HCT116 (cell line): ENCODE data around the gene ZNF665. TPM values are rescaled to one million over a fixed set of nuclear protein-coding genes. Genes with fewer than 3 reads are reported as not detected.

Experiments used
- ATAC-seq: fragments of 200-7000 bp; cut with Tn5 transposase; 2 replicates; pipeline ENCODE4 v1.9.1; 2020; ENCODE audit warnings: mild to moderate bottlenecking, moderate library complexity
- BruUV-seq: library from RNA; stranded (reverse); fragments of 400-500 nt; replicated peaks from 2 replicates; lab custom pipeline; 2021; lab: Mats Ljungman, UMichigan
- CTCF ChIA-PET: fragments of 300-600 bp; sonication (Branson Sonifier 250); formaldehyde crosslinking; loops from one replicate; lab custom pipeline; 2021; ENCODE audit warnings: antibody characterized with exemption; lab: Charles Lee
- POLR2A ChIA-PET: fragments of 300-600, 350-600 bp; sonication (Branson Sonifier 250); formaldehyde crosslinking; loops from one replicate; lab custom pipeline; 2021; ENCODE audit warnings: antibody characterized with exemption; lab: Charles Lee
- RAD21 ChIA-PET, 2 experiments: fragments of 300-600 bp; sonication (Branson Sonifier 250); formaldehyde crosslinking; loops; one replicate each; lab custom pipeline; 2023; ENCODE audit warnings: low total read pairs in 2 of 2; ENCODE audit not compliant: uncharacterized antibody in 2 of 2, unreplicated experiment in 2 of 2, low non-redundant PET in 1 of 2; lab: Charles Lee
- DNase-seq: peaks from one replicate; pipeline ENCODE4 v3.0.0-alpha.2; 2010; ENCODE audit warnings: low read depth, low spot score
- H2AFZ ChIP-seq: fragments of 200-600 bp; shearing (Covaris generic), sonication (generic); 2 replicates; pipeline ENCODE4 v1.6.1; 2017; ENCODE audit warnings: low read depth, mixed run types, mixed read lengths, antibody characterized with exemption, low read length; ENCODE audit not compliant: poor library complexity, severe bottlenecking
- H3K27ac ChIP-seq: 2 replicates; pipeline ENCODE4 v1.5.1; 2012; ENCODE audit warnings: low read depth, low read length
- H3K27me3 ChIP-seq: fragments of 200-600 bp; sonication (generic); 2 replicates; pipeline ENCODE4 v1.6.1; 2016; ENCODE audit warnings: mixed run types, low read length, mixed read lengths; ENCODE audit not compliant: insufficient read depth
- H3K36me3 ChIP-seq, 2 experiments: fragments of 200-500 bp in 1 of 2; fragments of 200-600 bp in 1 of 2; sonication (Bioruptor generic) in 1 of 2; sonication (generic) in 1 of 2; 2 replicates each; pipeline versions ENCODE4 v1.5.1 to v1.6.1; 2014 to 2016; ENCODE audit warnings: low read length in 2 of 2, inconsistent platforms in 1 of 2, mixed read lengths in 1 of 2, mixed run types in 1 of 2; ENCODE audit not compliant: insufficient read depth in 2 of 2, control insufficient read depth in 1 of 2
- H3K4me1 ChIP-seq, 2 experiments: fragments of 200-600 bp in 1 of 2; sonication (generic) in 1 of 2; 2 replicates each; pipeline versions ENCODE4 v1.5.1 to v1.6.1; 2012 to 2017; ENCODE audit warnings: low read length in 2 of 2, inconsistent platforms in 1 of 2, mild to moderate bottlenecking in 1 of 2, mixed read lengths in 1 of 2, mixed run types in 1 of 2, moderate library complexity in 1 of 2; ENCODE audit not compliant: insufficient read depth in 2 of 2, control insufficient read depth in 1 of 2
- H3K4me2 ChIP-seq: fragments of 200-600 bp; sonication (generic); 2 replicates; pipeline ENCODE4 v1.6.1; 2017; ENCODE audit warnings: mixed run types, low read length, mixed read lengths
- H3K4me3 ChIP-seq, 2 experiments: fragments of 200-600 bp in 1 of 2; sonication (generic) in 1 of 2; replicated peaks in 1 of 2; 2 replicates each; pipeline ENCODE4 v1.5.1; 2011 to 2016; ENCODE audit warnings: low read length in 2 of 2, control low read depth in 1 of 2, low read depth in 1 of 2, mild to moderate bottlenecking in 1 of 2, mixed read lengths in 1 of 2, mixed run types in 1 of 2
- H3K79me2 ChIP-seq: fragments of 200-600 bp; sonication (generic); 2 replicates; pipeline ENCODE4 v1.6.1; 2017; ENCODE audit warnings: mild to moderate bottlenecking, mixed run types, low read length, moderate library complexity, mixed read lengths; ENCODE audit not compliant: insufficient read depth
- H3K9ac ChIP-seq: fragments of 200-600 bp; sonication (generic); 2 replicates; pipeline ENCODE4 v1.6.1; 2016; ENCODE audit warnings: low read length, mixed read lengths
- H3K9me2 ChIP-seq: fragments of 200-600 bp; sonication (generic), shearing (Covaris generic); 2 replicates; pipeline ENCODE4 v1.6.1; 2017; ENCODE audit warnings: mixed run types, mild to moderate bottlenecking, moderate library complexity; ENCODE audit not compliant: insufficient read depth
- H3K9me3 ChIP-seq, 2 experiments: fragments of 200-500 bp in 1 of 2; fragments of 200-600 bp in 1 of 2; sonication (Bioruptor generic) in 1 of 2; sonication (generic) in 1 of 2; 2 replicates each; pipeline ENCODE4 v1.6.1; 2014 to 2017; ENCODE audit warnings: low read length in 2 of 2, mixed read lengths in 2 of 2, inconsistent platforms in 1 of 2, low read depth in 1 of 2, mild to moderate bottlenecking in 1 of 2, mixed run types in 1 of 2, moderate library complexity in 1 of 2; ENCODE audit not compliant: control insufficient read depth in 1 of 2, insufficient read depth in 1 of 2
- H4K20me1 ChIP-seq: fragments of 200-600 bp; sonication (generic), shearing (Covaris generic); 2 replicates; pipeline ENCODE4 v1.6.1; 2017; ENCODE audit warnings: mixed run types, mild to moderate bottlenecking, moderate library complexity; ENCODE audit not compliant: insufficient read depth
- CEBPB ChIP-seq: IDR thresholded peaks from 2 replicates; pipeline ENCODE4 v1.6.1; 2012; ENCODE audit warnings: low read depth
- ELF1 ChIP-seq: IDR thresholded peaks from 2 replicates; pipeline ENCODE4 v1.6.1; 2012; ENCODE audit warnings: low read depth, borderline replicate concordance
- FOSL1 ChIP-seq: IDR thresholded peaks from 2 replicates; pipeline ENCODE4 v1.6.1; 2012; ENCODE audit warnings: low read depth
- POLR2A ChIP-seq: IDR thresholded peaks from 2 replicates; pipeline ENCODE4 v1.7.0; 2011; ENCODE audit warnings: borderline replicate concordance; ENCODE audit not compliant: insufficient read depth, insufficient read length; ENCODE audit errors: extremely low read depth
- POLR2AphosphoS5 ChIP-seq: IDR thresholded peaks from 2 replicates; pipeline ENCODE4 v1.6.1; 2011; ENCODE audit warnings: mild to moderate bottlenecking, low read depth, low read length, moderate library complexity
- SP1 ChIP-seq: IDR thresholded peaks from 2 replicates; pipeline ENCODE4 v1.6.1; 2012; ENCODE audit warnings: low read depth
- TCF7L2 ChIP-seq: IDR thresholded peaks from 2 replicates; pipeline ENCODE4 v1.7.0; 2011; ENCODE audit warnings: borderline replicate concordance, inconsistent platforms; ENCODE audit not compliant: insufficient read depth, insufficient read length; ENCODE audit errors: extremely low read depth
- intact Hi-C: fragments of 100-400 bp; cut with micrococcal nuclease; formaldehyde crosslinking; loops from 2 replicates; pipeline ENCODE4 v1.10.0; 2022
- total RNA-seq: library from RNA; stranded (reverse); gene quantifications from one replicate; pipeline ENCODE4 v1.2.1, GENCODE V29; 2021; ENCODE audit not compliant: unreplicated experiment
- TF ChIP-seq, protein P1 (sequence below): IDR thresholded peaks from 2 replicates; pipeline ENCODE4 v1.6.1; 2011; ENCODE audit warnings: mild to moderate bottlenecking, low read length, moderate library complexity; ENCODE audit not compliant: insufficient replicate concordance; ENCODE audit errors: extremely low read depth
- TF ChIP-seq, protein P2 (sequence below), 3 experiments: fragments of 200-600 bp in 1 of 3; sonication (generic) in 1 of 3; IDR thresholded peaks in 2 of 3; conservative IDR thresholded peaks in 1 of 3; 2 replicates each; pipeline ENCODE4 v1.5.1; 2012 to 2017; ENCODE audit warnings: low read depth in 2 of 3, low read length in 2 of 3, antibody characterized with exemption in 1 of 3, borderline replicate concordance in 1 of 3, control low read depth in 1 of 3, mild to moderate bottlenecking in 1 of 3, mixed read lengths in 1 of 3, mixed run types in 1 of 3, moderate library complexity in 1 of 3; ENCODE audit not compliant: insufficient read depth in 1 of 3
- TF ChIP-seq, protein P3 (sequence below): IDR thresholded peaks from 2 replicates; pipeline ENCODE4 v1.6.1; 2012

ZNF665 gene
- total RNA-seq, 1 experiment from 2014 or later, result 0.44 TPM

DNA sequence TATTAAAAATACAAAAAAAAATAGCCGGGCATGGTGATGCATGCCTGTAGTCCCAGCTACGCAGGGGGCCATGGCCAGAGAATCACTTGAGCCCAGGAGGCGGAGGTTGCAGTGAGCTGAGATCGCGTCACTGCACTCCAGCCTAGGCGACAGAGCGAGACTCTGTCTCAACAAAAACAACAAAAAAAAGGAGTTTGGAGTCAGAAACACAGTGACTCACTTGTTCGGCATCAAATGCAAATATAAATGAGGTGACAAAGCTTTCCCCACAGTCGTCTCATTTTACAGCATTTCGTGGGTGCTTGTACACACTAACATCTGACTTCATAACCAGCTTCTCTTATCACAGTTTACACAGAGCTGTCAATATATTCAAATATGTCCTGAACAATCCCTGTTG, 11.0 kb downstream of the ZNF665 start:
- Histone ChIP-seq H3K4me3 (no peak overlapping the region), H4K20me1 (no peaks in the 10 kb centered on the region), H2AFZ (no peak overlapping the region), H3K4me1 (no peaks in the 10 kb centered on the region), H3K27me3 (no peaks in the 10 kb centered on the region), H3K27ac (no peak overlapping the region), H3K4me2 (no peak overlapping the region), H3K36me3 (no peaks in the 10 kb centered on the region), H3K79me2 (no peaks in the 10 kb centered on the region), H3K9me3 (peaks cover 0 to 8% of the 10 kb centered on the region in 2 experiments; a peak in 2 of 4 replicates), H3K9ac (no peak overlapping the region), H3K9me2 (no peaks in the 10 kb centered on the region)
- POLR2A ChIA-PET, result no interaction called here
- ATAC-seq, result no peak
- TF ChIP-seq, protein P1, sequence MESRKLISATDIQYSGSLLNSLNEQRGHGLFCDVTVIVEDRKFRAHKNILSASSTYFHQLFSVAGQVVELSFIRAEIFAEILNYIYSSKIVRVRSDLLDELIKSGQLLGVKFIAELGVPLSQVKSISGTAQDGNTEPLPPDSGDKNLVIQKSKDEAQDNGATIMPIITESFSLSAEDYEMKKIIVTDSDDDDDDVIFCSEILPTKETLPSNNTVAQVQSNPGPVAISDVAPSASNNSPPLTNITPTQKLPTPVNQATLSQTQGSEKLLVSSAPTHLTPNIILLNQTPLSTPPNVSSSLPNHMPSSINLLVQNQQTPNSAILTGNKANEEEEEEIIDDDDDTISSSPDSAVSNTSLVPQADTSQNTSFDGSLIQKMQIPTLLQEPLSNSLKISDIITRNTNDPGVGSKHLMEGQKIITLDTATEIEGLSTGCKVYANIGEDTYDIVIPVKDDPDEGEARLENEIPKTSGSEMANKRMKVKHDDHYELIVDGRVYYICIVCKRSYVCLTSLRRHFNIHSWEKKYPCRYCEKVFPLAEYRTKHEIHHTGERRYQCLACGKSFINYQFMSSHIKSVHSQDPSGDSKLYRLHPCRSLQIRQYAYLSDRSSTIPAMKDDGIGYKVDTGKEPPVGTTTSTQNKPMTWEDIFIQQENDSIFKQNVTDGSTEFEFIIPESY, result no peak
- no peak for TF ChIP-seq TCF7L2
- no peak for TF ChIP-seq POLR2AphosphoS5
- TF ChIP-seq, protein P2, sequence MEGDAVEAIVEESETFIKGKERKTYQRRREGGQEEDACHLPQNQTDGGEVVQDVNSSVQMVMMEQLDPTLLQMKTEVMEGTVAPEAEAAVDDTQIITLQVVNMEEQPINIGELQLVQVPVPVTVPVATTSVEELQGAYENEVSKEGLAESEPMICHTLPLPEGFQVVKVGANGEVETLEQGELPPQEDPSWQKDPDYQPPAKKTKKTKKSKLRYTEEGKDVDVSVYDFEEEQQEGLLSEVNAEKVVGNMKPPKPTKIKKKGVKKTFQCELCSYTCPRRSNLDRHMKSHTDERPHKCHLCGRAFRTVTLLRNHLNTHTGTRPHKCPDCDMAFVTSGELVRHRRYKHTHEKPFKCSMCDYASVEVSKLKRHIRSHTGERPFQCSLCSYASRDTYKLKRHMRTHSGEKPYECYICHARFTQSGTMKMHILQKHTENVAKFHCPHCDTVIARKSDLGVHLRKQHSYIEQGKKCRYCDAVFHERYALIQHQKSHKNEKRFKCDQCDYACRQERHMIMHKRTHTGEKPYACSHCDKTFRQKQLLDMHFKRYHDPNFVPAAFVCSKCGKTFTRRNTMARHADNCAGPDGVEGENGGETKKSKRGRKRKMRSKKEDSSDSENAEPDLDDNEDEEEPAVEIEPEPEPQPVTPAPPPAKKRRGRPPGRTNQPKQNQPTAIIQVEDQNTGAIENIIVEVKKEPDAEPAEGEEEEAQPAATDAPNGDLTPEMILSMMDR (IDR thresholded peaks at IDR 0.05 in 2 of 3, conservative IDR thresholded peaks at IDR 0.05 in 1 of 3; ENCODE audit: borderline replicate concordance in 1 of 3, insufficient read depth in 1 of 3, low read depth in 2 of 3, low read length in 2 of 3), result no peak
- no peak for TF ChIP-seq SP1
- TF ChIP-seq POLR2A, result no peak
- TF ChIP-seq, protein P3, sequence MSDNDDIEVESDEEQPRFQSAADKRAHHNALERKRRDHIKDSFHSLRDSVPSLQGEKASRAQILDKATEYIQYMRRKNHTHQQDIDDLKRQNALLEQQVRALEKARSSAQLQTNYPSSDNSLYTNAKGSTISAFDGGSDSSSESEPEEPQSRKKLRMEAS, result no peak
- no peak for TF ChIP-seq CEBPB
- TF ChIP-seq FOSL1, result no peak
- TF ChIP-seq ELF1, result no peak
- CTCF ChIA-PET, result no interaction called here
- RAD21 ChIA-PET, result no interaction called here
- no peak for DNase-seq
- no TSS peak for BruUV-seq
- intact Hi-C loops, result no loop called here
